Endometrial microvascular endothelial cells (primary cell): ENCODE data around the gene PLB1. TPM values are rescaled to one million over a fixed set of nuclear protein-coding genes. Genes with fewer than 3 reads are reported as not detected.

Experiments used
- in situ Hi-C: cut with HindIII; loops from 2 replicates; pipeline ENCODE4 v1.10.0; 2017; ENCODE audit warnings: low sequenced_read_pairs, low pct_unique_long_range_greater_than_20kb; ENCODE audit errors: inconsistent ontology term
- total RNA-seq: library from RNA; depleted of rRNA; stranded (reverse); fragments of >200 nt; gene quantifications from one replicate; pipeline ENCODE4 v1.2.3, GENCODE V29; 2015; ENCODE audit errors: inconsistent ontology term

PLB1 gene
- total RNA-seq, result 8.9 TPM

- in situ Hi-C loops, result no loop called here
These were observed at the start of gene PLB1 for GRCh38 chr2:28495551-28496250. PLB1 (plus strand) TSS chr2:28496060; CDS start chr2:28496115, 55 bp downstream.

GRCh38 chr2:28446531-28446930 is 49.3 kb upstream of the PLB1 start:
- in situ Hi-C loops, result no loop called here

GRCh38 chr2:28447086-28447485 is 48.8 kb upstream of the PLB1 start:
- in situ Hi-C loops, result no loop called here

- in situ Hi-C loops, result no loop called here
These were observed 47.7 kb upstream of the PLB1 start for GRCh38 chr2:28447943-28448792.

DNA sequence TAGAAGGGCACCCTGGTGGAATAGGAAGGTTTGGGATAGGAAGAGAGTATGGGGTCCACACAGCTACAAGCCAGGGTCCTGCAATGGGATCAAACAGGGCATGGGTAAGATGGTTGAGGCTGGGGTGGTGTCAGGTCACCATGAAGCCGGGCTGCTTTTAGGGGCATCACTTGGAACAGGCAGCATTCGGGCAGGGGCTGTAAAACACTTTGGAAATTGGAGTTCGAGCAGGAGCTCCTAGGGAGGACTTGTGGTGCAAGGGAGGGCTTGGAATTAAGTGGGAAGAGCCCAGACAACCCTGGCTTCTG is 47.1 kb upstream of the PLB1 start:
- in situ Hi-C loops, result no loop called here

DNA sequence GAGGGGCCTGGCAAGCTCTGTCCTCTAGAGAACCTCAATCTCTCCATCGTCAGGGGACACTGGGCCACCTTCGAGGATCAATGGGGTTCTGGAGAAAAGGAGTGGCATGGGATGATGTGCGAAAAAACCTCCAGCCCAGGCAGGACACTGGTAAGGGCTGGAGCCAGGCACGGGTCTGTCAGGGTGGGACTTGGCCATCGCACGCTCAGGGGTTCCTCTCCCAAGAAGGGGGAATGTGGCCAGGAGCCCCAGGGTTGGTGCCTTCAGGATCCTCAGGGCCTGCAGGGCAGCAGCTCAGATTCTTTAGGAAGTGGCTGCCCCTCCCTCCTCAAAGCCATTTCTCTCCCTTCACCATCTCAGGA is 46.8 kb upstream of the PLB1 start:
- in situ Hi-C loops, result no loop called here

GRCh38 chr2:28449488-28450395 is 46.1 kb upstream of the PLB1 start:
- in situ Hi-C loops, result no loop called here

- in situ Hi-C loops, result no loop called here
These were observed 44.8 kb upstream of the PLB1 start for GRCh38 chr2:28450901-28451565.

DNA sequence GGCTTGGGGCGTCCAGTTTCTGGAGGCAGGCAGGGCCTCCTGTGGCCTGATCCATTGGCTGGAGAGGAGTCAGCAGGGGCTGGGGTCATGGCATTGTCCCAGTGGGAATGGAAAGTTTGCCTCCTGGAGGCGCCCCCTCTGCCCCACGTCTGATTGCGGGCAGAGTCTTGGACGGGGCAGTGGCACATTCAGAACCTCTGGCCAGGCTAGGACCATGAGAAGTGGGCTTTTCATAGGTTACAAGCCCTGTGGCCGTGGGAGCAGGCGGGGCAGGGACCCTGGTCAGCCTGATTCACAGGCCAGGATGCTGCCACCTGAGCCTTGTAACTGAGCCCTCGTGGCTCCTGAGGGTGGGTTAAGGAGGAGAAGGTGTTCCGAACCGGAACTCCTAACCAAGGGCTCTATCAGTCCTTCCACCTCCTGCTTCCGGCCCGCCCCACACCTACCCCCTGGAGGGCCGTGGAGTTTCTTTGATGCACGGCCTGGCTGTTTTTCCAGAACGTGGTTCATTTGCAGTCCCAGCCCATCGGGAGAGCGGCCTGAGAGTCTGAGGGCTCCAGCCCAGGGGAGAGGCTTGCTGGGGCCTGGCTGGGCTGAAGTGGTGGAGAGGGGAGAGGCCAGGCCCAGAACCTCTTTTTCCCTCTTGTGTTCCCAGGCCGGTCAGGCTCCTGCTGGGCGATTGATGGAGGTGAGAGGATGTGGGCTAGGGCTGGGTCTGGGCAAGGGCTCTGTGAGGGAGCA is 43.9 kb upstream of the PLB1 start:
- in situ Hi-C loops, result no loop called here

DNA sequence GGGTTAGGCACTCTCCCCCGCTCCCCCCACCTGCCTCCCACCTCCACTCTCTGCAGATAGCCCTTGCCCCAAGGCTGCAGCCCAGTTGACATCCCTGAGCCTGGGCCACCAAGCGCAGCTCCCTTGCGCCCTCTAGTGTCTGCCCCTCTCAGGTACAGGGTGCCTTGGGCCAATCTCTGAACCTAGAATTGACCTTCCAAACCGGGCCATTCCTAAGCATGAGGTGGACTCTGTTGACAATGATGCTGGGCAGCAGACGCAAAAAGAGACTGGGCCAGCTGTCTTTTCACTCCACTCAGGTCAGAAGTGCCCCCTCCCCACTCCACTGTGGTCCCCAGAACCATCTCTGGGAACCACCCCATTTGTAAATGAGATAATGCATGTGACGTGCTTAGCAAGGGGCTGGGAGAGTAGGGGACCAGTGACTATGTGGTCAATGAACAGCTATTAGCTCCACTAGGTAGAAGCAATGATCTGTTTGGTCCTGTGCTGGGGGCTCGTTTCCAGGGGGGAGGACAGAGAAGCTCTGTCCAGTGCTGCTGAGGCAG is 43.3 kb upstream of the PLB1 start:
- in situ Hi-C loops, result no loop called here

DNA sequence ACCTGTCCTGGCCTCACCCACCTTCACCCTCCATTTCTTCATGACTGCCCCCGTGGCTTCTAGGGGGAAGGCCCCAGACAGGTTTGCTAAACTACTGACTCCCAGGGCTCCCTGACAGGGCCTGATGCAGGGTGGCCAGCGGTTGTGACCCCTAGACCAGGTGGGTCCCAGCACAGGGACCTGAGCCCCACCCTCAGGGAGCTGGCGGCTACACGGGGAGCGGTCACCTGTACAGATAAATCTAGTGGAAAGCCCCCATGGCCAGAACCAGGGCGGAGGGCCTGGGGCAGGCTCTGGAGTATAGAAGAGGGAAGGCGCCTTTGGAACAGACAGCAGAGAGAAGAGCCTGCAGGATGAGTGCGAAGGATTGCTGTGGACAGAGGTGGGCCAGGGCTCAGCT is 42.5 kb upstream of the PLB1 start:
- in situ Hi-C loops, result no loop called here

DNA sequence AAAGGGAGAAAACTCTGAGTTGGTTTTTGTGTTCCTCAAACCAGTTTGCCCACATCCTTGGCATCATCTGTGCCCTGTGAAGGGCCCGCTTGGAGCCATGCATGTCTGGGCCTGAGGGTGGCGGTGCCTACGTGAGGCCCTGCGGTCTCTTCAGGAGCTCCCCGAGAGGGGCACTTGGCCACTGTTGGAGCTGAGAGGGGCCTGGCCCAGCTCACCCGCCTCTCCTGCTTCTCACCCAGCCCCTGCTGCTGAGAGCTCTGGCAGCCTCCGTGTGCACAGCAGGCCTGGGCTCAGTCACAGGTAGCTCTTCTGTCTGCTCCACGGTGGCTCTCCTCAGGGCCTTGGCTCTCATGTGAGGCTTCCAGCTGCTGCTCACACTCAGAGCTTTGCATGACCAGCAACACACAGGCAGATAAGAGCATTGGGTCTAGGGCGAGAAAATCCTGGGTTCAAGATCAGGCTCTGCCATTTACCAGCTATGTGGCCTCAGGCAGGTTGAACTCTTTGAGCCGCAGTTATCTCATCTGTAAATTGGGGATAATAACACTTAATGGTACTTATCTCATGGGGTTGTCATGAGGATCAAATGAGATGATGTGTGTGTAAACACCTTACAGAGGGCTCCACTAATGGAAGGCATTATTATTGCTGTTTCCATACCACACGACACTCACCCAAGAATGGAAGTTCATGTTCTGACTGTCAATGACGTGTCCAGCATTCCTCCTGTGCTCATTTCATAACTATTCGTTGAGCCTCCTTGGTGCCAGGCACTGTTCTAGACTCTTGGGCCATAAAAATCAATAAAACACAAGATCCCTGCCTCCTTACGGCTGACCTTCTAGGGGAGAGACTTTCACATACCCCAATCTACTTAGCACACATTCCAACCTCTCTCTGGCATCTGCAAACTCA is 41.6 kb upstream of the PLB1 start:
- in situ Hi-C loops, result no loop called here

DNA sequence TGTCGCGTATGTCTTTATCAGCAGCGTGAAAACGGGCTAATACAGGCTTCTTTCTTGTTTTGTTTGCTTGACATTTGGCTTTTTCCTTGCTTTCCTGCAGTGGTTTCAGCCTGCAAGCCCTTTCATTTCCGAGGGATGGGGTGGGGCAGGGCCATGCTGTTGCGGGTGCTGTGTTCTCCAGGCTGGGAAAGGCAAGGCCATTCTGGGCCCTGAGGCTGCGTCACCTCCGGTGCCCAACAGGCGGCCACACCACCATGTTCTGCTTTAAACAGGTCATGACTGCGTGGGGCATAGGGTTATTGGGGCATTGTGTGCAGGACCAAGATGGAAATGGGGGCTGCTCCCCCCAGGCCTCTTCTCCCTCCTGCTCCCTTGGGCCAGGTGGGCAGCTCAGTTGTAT is 38.6 kb upstream of the PLB1 start:
- in situ Hi-C loops, result no loop called here

GRCh38 chr2:28461056-28461455 is 34.8 kb upstream of the PLB1 start:
- in situ Hi-C loops, result no loop called here

GRCh38 chr2:28462122-28462521 is 33.7 kb upstream of the PLB1 start:
- in situ Hi-C loops, result no loop called here

DNA sequence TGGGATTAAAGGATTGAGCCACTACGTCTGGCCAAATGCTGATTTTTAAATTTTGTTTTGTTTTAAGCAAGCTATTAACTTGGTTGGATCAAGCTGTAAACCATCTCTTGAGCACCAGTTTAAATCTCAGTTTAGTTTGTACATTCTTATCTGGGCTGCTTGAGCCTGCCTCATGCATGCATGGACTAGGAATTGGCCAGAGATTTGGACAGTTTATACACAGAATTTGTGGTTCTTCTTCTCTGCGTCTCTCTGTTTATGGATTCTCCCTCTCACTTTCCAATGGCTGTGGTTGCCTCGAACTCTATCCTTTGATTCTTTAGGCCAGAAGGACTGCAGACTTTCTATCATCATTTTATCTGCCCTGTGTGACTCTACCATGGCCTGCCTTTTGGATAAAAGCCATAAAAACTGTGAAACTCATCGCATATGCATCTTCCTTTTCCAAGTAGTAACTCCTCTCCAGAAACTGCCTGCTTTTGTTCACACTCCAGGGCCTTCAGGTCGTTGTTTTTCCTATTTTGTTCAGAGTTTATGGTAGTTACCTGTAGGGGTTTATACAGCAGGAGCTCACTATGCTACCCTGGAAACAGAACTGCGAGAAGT is 32.5 kb upstream of the PLB1 start:
- in situ Hi-C loops, result no loop called here

DNA sequence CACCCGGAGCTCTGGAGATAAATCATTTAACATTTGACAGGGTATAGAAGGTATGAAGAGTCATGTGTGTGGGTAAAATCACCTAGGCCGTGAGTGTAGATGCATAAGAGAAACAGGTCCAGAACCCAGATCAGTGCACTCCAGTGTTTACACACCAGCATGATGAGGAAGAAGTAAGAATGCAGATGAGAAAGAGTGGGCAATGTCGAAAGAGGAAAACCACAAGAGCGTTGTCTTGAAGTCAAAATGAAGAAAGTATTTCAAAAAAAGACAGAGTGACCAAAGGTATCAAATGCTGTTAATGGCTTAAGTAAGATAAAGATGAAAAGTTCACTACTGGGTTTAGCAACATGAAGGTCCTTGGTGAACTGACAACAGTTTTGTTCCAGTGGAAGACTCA is 32.0 kb upstream of the PLB1 start:
- in situ Hi-C loops, result no loop called here
